Neural progenitor cell (in vitro differentiated cells): Measurements from ENCODE around the gene SLC22A1. TPM values are rescaled to one million over a fixed set of nuclear protein-coding genes. Genes with fewer than 3 reads are reported as not detected.
"Not testable (repeated sequence)": the region's sequence is repeated elsewhere in the genome, so short reads cannot be mapped to it uniquely, and the experiment has no call there.

Source experiments
- DNase-seq: peaks from one replicate; pipeline ENCODE4 v3.0.0-alpha.2; 2016; ENCODE audit warnings: low spot score
- H2AFZ ChIP-seq: fragments of 200-600 bp; sonication (generic); replicated peaks from 2 replicates; pipeline ENCODE4 v1.6.1; 2016; ENCODE audit warnings: antibody characterized with exemption
- H3F3A ChIP-seq: fragments of 200-600 bp; sonication (generic); 2 replicates; pipeline ENCODE4 v1.6.1; 2016; ENCODE audit warnings: antibody characterized with exemption, low read depth
- H3K27ac ChIP-seq: fragments of 200-600 bp; sonication (generic); 2 replicates; pipeline ENCODE4 v1.5.1; 2016; ENCODE audit warnings: mild to moderate bottlenecking
- H3K27me3 ChIP-seq: fragments of 200-600 bp; sonication (generic); 2 replicates; pipeline ENCODE4 v1.6.1; 2016; ENCODE audit warnings: mild to moderate bottlenecking, moderate library complexity
- H3K36me3 ChIP-seq: fragments of 200-600 bp; sonication (generic); 2 replicates; pipeline ENCODE4 v1.5.1; 2016
- H3K4me1 ChIP-seq: fragments of 200-600 bp; sonication (generic); 2 replicates; pipeline ENCODE4 v1.6.1; 2016; ENCODE audit warnings: mixed run types
- H3K4me2 ChIP-seq: fragments of 200-600 bp; sonication (generic); 2 replicates; pipeline ENCODE4 v1.6.1; 2016
- H3K4me3 ChIP-seq: fragments of 200-600 bp; sonication (generic); 2 replicates; pipeline ENCODE4 v1.5.1; 2016
- H3K79me2 ChIP-seq: fragments of 200-600 bp; sonication (generic); 2 replicates; pipeline ENCODE4 v1.6.1; 2016; ENCODE audit warnings: low read depth
- H3K9ac ChIP-seq: fragments of 200-600 bp; sonication (generic); 2 replicates; pipeline ENCODE4 v1.6.1; 2016
- H3K9me3 ChIP-seq: fragments of 200-600 bp; sonication (generic); 2 replicates; pipeline ENCODE4 v1.5.1; 2016; ENCODE audit warnings: low read depth
- H4K20me1 ChIP-seq: fragments of 200-600 bp; sonication (generic); 2 replicates; pipeline ENCODE4 v1.6.1; 2016; ENCODE audit warnings: low read depth
- H3K27ac Mint-ChIP-seq: 3 replicates; pipeline ENCODE4 v1.8.0; 2021; ENCODE audit warnings: mixed read lengths
- H3K27me3 Mint-ChIP-seq: 2 replicates; pipeline ENCODE4 v1.8.0; 2022; ENCODE audit warnings: low read depth, mild to moderate bottlenecking, inconsistent platforms, moderate library complexity, mixed read lengths; ENCODE audit not compliant: insufficient read depth
- H3K36me3 Mint-ChIP-seq: 3 replicates; pipeline ENCODE4 v1.8.0; 2021; ENCODE audit warnings: mixed read lengths
- H3K4me1 Mint-ChIP-seq: 3 replicates; pipeline ENCODE4 v1.8.0; 2021; ENCODE audit warnings: mixed read lengths
- H3K4me3 Mint-ChIP-seq: 3 replicates; pipeline ENCODE4 v1.8.0; 2021; ENCODE audit warnings: mild to moderate bottlenecking, moderate library complexity, mixed read lengths
- H3K9me3 Mint-ChIP-seq: 3 replicates; pipeline ENCODE4 v1.8.0; 2020; ENCODE audit warnings: mixed read lengths
- EZH2 ChIP-seq: fragments of 200-600 bp; sonication (generic); IDR thresholded peaks from 2 replicates; pipeline ENCODE4 v1.6.1; 2017; ENCODE audit warnings: antibody characterized with exemption, mild to moderate bottlenecking, moderate library complexity
- EZH2phosphoT487 ChIP-seq: fragments of 200-600 bp; sonication (generic); IDR thresholded peaks from 2 replicates; pipeline ENCODE4 v1.6.1; 2017; ENCODE audit warnings: antibody characterized with exemption
- total RNA-seq: library from RNA; depleted of rRNA; stranded (reverse); fragments of >200 nt; gene quantifications from 2 replicates; pipeline ENCODE4 v1.2.3, GENCODE V29; 2015; ENCODE audit warnings: low replicate concordance
- TF ChIP-seq, protein P1 (sequence below): fragments of 200-600 bp; sonication (generic); IDR thresholded peaks from 2 replicates; pipeline ENCODE4 v1.5.1; 2017; ENCODE audit warnings: antibody characterized with exemption, mild to moderate bottlenecking

Gene SLC22A1
- total RNA-seq, 1 donor from 2014 or later = not detected

DNA sequence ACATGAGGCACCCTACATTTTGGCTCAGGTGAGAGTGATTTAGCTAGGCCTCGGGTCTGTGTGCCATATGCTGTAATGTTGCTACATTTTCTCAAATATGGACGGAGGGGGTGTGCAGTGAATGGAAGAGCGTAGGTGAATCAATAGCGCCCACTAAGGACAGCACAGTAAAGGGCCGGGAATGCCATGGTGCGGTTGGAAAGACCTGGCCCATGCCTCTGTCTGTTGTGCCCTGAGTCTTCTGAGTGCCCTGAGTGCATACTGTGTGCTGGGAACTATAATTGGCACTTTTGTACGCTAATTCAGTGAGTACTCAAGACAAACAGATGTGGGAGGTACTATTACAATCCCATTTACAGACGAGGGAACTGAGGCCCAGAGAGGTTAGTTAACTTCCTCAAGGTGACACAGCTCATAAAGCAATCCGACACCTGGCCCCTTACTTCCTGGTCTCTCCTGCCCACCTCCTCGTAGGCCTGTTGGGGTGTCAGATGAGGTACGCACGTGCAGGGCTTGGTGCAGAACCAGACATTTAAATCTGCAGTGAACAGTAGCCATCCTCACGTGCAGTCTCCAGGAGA, 17.3 kb downstream of the SLC22A1 start:
- no peak for DNase-seq
- no peak overlapping the region for H3K27ac Mint-ChIP-seq

DNA sequence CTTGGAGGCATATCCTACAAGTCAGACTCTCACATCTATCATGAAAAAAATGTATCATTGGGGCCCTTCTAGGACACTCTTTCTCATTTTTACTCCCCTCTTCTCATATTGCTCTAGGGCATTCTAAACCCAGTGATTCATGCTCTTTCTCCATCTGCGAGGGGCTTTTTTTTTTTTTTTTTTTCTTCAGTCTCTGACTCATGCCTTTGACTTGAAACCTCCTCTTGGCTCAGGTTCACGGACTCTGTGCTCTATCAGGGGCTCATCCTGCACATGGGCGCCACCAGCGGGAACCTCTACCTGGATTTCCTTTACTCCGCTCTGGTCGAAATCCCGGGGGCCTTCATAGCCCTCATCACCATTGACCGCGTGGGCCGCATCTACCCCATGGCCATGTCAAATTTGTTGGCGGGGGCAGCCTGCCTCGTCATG, 17.8 kb downstream of the SLC22A1 start:
- no peaks in the 10 kb centered on the region for H3K9me3 Mint-ChIP-seq
- Histone ChIP-seq H4K20me1 (no peaks in the 10 kb centered on the region), H3K4me3 (no peak overlapping the region), H3K27ac (no peak overlapping the region), H3K4me2 (no peak overlapping the region), H3K36me3 (no peaks in the 10 kb centered on the region), H3F3A (no peaks in the 10 kb centered on the region), H3K9me3 (no peaks in the 10 kb centered on the region), H3K79me2 (no peaks in the 10 kb centered on the region), H3K9ac (no peak overlapping the region), H2AFZ (no peak overlapping the region), H3K27me3 (no peaks in the 10 kb centered on the region), H3K4me1 (no peaks in the 10 kb centered on the region)
- H3K36me3 Mint-ChIP-seq = no peaks in the 10 kb centered on the region
- TF ChIP-seq EZH2phosphoT487 = no peak
- TF ChIP-seq, protein P1, sequence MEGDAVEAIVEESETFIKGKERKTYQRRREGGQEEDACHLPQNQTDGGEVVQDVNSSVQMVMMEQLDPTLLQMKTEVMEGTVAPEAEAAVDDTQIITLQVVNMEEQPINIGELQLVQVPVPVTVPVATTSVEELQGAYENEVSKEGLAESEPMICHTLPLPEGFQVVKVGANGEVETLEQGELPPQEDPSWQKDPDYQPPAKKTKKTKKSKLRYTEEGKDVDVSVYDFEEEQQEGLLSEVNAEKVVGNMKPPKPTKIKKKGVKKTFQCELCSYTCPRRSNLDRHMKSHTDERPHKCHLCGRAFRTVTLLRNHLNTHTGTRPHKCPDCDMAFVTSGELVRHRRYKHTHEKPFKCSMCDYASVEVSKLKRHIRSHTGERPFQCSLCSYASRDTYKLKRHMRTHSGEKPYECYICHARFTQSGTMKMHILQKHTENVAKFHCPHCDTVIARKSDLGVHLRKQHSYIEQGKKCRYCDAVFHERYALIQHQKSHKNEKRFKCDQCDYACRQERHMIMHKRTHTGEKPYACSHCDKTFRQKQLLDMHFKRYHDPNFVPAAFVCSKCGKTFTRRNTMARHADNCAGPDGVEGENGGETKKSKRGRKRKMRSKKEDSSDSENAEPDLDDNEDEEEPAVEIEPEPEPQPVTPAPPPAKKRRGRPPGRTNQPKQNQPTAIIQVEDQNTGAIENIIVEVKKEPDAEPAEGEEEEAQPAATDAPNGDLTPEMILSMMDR = no peak
- no peak for TF ChIP-seq EZH2
- no peak overlapping the region for H3K4me3 Mint-ChIP-seq
- no peak overlapping the region for H3K27ac Mint-ChIP-seq
- no peak for DNase-seq
- H3K4me1 Mint-ChIP-seq = peaks cover 13% of the 10 kb centered on the region
- no peaks in the 10 kb centered on the region for H3K27me3 Mint-ChIP-seq

More for the DNA sequence above, 17.3 kb downstream of the SLC22A1 start:
- Mint-ChIP-seq H3K27me3 (no peaks in the 10 kb centered on the region), H3K4me1 (peaks cover 13% of the 10 kb centered on the region), H3K36me3 (no peaks in the 10 kb centered on the region), H3K4me3 (no peak overlapping the region), H3K9me3 (no peaks in the 10 kb centered on the region)
- no peaks in the 10 kb centered on the region for H3K4me1 ChIP-seq
- H3F3A ChIP-seq = no peaks in the 10 kb centered on the region
- no peak overlapping the region for H3K9ac ChIP-seq
- no peak overlapping the region for H3K27ac ChIP-seq
- no peak for TF ChIP-seq EZH2phosphoT487
- TF ChIP-seq, protein P1 = no peak
- TF ChIP-seq EZH2 = no peak
- no peaks in the 10 kb centered on the region for H3K79me2 ChIP-seq
- no peaks in the 10 kb centered on the region for H4K20me1 ChIP-seq
- H3K27me3 ChIP-seq = no peaks in the 10 kb centered on the region
- H3K4me2 ChIP-seq = no peak overlapping the region
- no peak overlapping the region for H2AFZ ChIP-seq
- no peaks in the 10 kb centered on the region for H3K9me3 ChIP-seq
- no peak overlapping the region for H3K4me3 ChIP-seq
- no peaks in the 10 kb centered on the region for H3K36me3 ChIP-seq

DNA sequence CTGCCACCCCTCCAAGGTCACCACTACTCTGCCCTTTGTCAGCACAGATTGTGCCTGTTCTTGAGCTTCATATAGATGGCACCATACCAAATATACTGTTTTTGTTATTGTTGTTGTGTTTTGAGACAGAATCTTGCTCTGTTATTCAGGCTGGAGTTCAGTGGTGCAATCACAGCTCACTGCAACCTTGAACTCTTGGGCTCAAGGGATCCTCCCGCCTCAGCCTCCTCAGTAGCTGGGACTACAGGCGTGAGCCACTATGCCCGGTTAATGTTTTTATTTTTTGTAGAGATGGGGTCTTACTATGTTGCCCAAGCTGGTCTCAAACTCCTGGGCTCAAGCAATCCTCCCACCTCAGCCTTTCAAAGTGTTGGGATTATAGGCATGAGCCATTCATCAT, 18.9 kb downstream of the SLC22A1 start:
- peaks cover 13% of the 10 kb centered on the region for H3K4me1 Mint-ChIP-seq
- not testable (repeated sequence) for H3K27me3 Mint-ChIP-seq

DNA sequence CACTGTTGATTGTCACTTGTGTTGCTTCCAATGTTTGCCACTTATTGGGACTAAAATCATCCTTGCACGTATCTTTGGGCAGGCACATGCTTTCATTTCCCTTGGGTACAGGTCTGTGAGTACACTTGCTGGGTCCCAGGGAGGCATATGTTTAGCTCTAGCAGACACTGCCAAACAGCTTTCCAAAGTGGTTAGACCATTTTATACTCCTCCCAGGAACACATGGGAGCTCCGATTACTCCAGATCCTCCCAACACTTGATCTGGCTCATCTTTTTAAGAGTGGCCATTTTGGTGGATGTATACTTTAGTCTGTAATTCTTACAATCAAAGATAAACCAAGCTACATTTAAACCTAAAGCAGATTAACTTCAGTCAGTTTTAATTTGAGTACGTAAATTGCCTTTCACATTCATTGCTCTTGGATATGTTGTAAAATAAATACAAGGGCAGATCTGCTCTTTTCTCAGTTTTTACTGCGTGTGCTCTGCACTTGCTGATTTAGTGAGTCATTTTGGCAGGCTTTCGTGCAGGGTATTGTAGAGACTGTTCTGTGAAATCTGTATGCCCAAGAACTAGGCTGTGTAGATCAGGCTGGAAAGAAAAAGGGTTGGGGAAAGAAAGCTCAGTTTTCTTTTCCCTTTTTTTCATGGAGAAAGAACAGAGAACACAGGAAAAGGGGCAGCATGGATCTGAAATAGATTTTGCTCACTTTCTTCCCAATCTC, 19.5 kb downstream of the SLC22A1 start:
- no peaks in the 10 kb centered on the region for H3K9me3 Mint-ChIP-seq
- Histone ChIP-seq H3K4me3 (no peak overlapping the region), H3K36me3 (no peaks in the 10 kb centered on the region), H4K20me1 (no peaks in the 10 kb centered on the region), H3K27me3 (no peaks in the 10 kb centered on the region), H3K4me2 (no peak overlapping the region), H3F3A (no peaks in the 10 kb centered on the region), H3K4me1 (no peaks in the 10 kb centered on the region), H3K27ac (no peak overlapping the region), H3K9ac (no peak overlapping the region), H3K79me2 (no peaks in the 10 kb centered on the region), H3K9me3 (no peaks in the 10 kb centered on the region), H2AFZ (no peak overlapping the region)
- no peak overlapping the region for H3K27ac Mint-ChIP-seq
- peaks cover 13% of the 10 kb centered on the region for H3K4me1 Mint-ChIP-seq
- TF ChIP-seq EZH2 (no peak), EZH2phosphoT487 (no peak)
- TF ChIP-seq, protein P1 = no peak
- H3K27me3 Mint-ChIP-seq = no peaks in the 10 kb centered on the region
- no peak for DNase-seq
- H3K4me3 Mint-ChIP-seq = no peak overlapping the region
- H3K36me3 Mint-ChIP-seq = no peaks in the 10 kb centered on the region

More for the DNA sequence above, 18.9 kb downstream of the SLC22A1 start:
- not testable (repeated sequence) for H3K9me3 Mint-ChIP-seq, H3K27ac Mint-ChIP-seq, H3K4me2 ChIP-seq, H4K20me1 ChIP-seq, H3K27ac ChIP-seq, H3K9me3 ChIP-seq, H3K4me3 ChIP-seq, H3F3A ChIP-seq, H3K36me3 ChIP-seq, H3K4me3 Mint-ChIP-seq, H3K9ac ChIP-seq, H2AFZ ChIP-seq, H3K4me1 ChIP-seq, H3K27me3 ChIP-seq, DNase-seq, H3K36me3 Mint-ChIP-seq, H3K79me2 ChIP-seq
